ENCODE data around the gene ZNF786.

- TF ChIP-seq POLR2A (IDR thresholded peaks at IDR 0.05) (no peak), CTCF (IDR thresholded peaks at IDR 0.05) (no peak)
Measured at GRCh38 chr7:149074116-149074885, 16.2 kb downstream of the ZNF786 start.

Measured in prostate gland (tissue), 2 donors.